ENCODE data around the gene PACSIN2.
"Not testable (repeated sequence)": the region's sequence is repeated elsewhere in the genome, so short reads cannot be mapped to it uniquely, and the experiment has no call there.

PACSIN2 gene

GRCh38 chr22:42992886-42993479 lies 22.0 kb downstream of the PACSIN2 start:
- no peak for DNase-seq (ENCODE audit: low read depth in 2 of 2)

GRCh38 chr22:42992092-42992491 lies 22.9 kb downstream of the PACSIN2 start:
- DNase-seq (ENCODE audit: low read depth in 2 of 2) = no peak

- no peak for DNase-seq (ENCODE audit: low read depth in 2 of 2)
These were observed 23.8 kb downstream of the PACSIN2 start for GRCh38 chr22:42991010-42991651.

GRCh38 chr22:42990131-42990838 lies 24.7 kb downstream of the PACSIN2 start:
- DNase-seq (ENCODE audit: low read depth in 2 of 2) = no peak

GRCh38 chr22:42986115-42986514 lies 28.8 kb downstream of the PACSIN2 start:
- no peak for DNase-seq (ENCODE audit: low read depth in 2 of 2)

- DNase-seq (ENCODE audit: low read depth in 2 of 2) = no peak
These were observed 29.4 kb downstream of the PACSIN2 start for GRCh38 chr22:42985531-42985905.

- DNase-seq (ENCODE audit: low read depth in 2 of 2) = no peak
These were observed 30.0 kb downstream of the PACSIN2 start for GRCh38 chr22:42984814-42985530.

- DNase-seq (ENCODE audit: low read depth in 2 of 2) = no peak
These were observed 30.6 kb downstream of the PACSIN2 start for GRCh38 chr22:42984397-42984796.

- DNase-seq (ENCODE audit: low read depth in 2 of 2) = no peak
These were observed 31.5 kb downstream of the PACSIN2 start for GRCh38 chr22:42983470-42983869.

- no peak for DNase-seq (ENCODE audit: low read depth in 2 of 2)
These were observed 35.3 kb downstream of the PACSIN2 start for GRCh38 chr22:42979606-42980005.

GRCh38 chr22:42978453-42979103 lies 36.4 kb downstream of the PACSIN2 start:
- no peak for DNase-seq (ENCODE audit: low read depth in 2 of 2)

- no peak for DNase-seq (ENCODE audit: low read depth in 2 of 2)
These were observed 37.4 kb downstream of the PACSIN2 start for GRCh38 chr22:42977569-42977968.

GRCh38 chr22:42976217-42976933 lies 38.6 kb downstream of the PACSIN2 start:
- no peak for DNase-seq (ENCODE audit: low read depth in 2 of 2)

GRCh38 chr22:42974223-42974622 lies 40.7 kb downstream of the PACSIN2 start:
- DNase-seq (ENCODE audit: low read depth in 2 of 2) = no peak

- DNase-seq (ENCODE audit: low read depth in 2 of 2) = no peak
These were observed 41.4 kb downstream of the PACSIN2 start for GRCh38 chr22:42973536-42973881.

GRCh38 chr22:42972649-42973535 lies 42.1 kb downstream of the PACSIN2 start:
- DNase-seq (ENCODE audit: low read depth in 2 of 2) = no peak

- not testable (repeated sequence) for DNase-seq (ENCODE audit: low read depth in 2 of 2)
These were observed 43.5 kb downstream of the PACSIN2 start for GRCh38 chr22:42971473-42971860.

GRCh38 chr22:42970029-42970428 lies 44.9 kb downstream of the PACSIN2 start:
- DNase-seq (ENCODE audit: low read depth in 2 of 2) = no peak

GRCh38 chr22:42969348-42969975 lies 45.5 kb downstream of the PACSIN2 start:
- no peak for DNase-seq (ENCODE audit: low read depth in 2 of 2)

- DNase-seq (ENCODE audit: low read depth in 2 of 2) = no peak
These were observed 47.0 kb downstream of the PACSIN2 start for GRCh38 chr22:42967933-42968332.
